GM19238 (cell line): ENCODE results near the gene SRGAP3.

Experiments used
- DNase-seq: peaks from one replicate; pipeline ENCODE4 v3.0.0; 2011; ENCODE audit warnings: low spot score; ENCODE audit not compliant: insufficient read length

Gene SRGAP3

GRCh38 chr3:9175421-9175820, 74.0 kb downstream of the SRGAP3 start:
- DNase-seq: no peak

- no peak for DNase-seq
These were observed 76.0 kb downstream of the SRGAP3 start for GRCh38 chr3:9173445-9173844.

GRCh38 chr3:9172851-9173321, 76.6 kb downstream of the SRGAP3 start:
- no peak for DNase-seq

- DNase-seq: no peak
These were observed 78.6 kb downstream of the SRGAP3 start for GRCh38 chr3:9170851-9171160.

GRCh38 chr3:9169956-9170850, 79.2 kb downstream of the SRGAP3 start:
- no peak for DNase-seq

GRCh38 chr3:9169326-9169725, 80.1 kb downstream of the SRGAP3 start:
- DNase-seq: no peak

GRCh38 chr3:9168241-9168741, 81.2 kb downstream of the SRGAP3 start:
- DNase-seq: peak; percentile 84

- DNase-seq: no peak
These were observed 82.2 kb downstream of the SRGAP3 start for GRCh38 chr3:9167222-9167621.

GRCh38 chr3:9165421-9165820, 84.0 kb downstream of the SRGAP3 start:
- no peak for DNase-seq

- DNase-seq: no peak
These were observed 86.2 kb downstream of the SRGAP3 start for GRCh38 chr3:9163289-9163688.

GRCh38 chr3:9161811-9162210, 87.6 kb downstream of the SRGAP3 start:
- DNase-seq: no peak

- DNase-seq: no peak
These were observed 88.1 kb downstream of the SRGAP3 start for GRCh38 chr3:9161298-9161697.

- no peak for DNase-seq
These were observed 90.4 kb downstream of the SRGAP3 start for GRCh38 chr3:9158865-9159630.

- DNase-seq: no peak
These were observed 91.6 kb downstream of the SRGAP3 start for GRCh38 chr3:9157651-9158362.

- DNase-seq: no peak
These were observed 92.8 kb downstream of the SRGAP3 start for GRCh38 chr3:9156604-9157003.

- DNase-seq: no peak
These were observed 94.4 kb downstream of the SRGAP3 start for GRCh38 chr3:9155028-9155427.

- no peak for DNase-seq
These were observed 95.4 kb downstream of the SRGAP3 start for GRCh38 chr3:9153904-9154619.

- no peak for DNase-seq
These were observed 98.2 kb downstream of the SRGAP3 start for GRCh38 chr3:9151240-9151639.

GRCh38 chr3:9149566-9149965, 99.9 kb downstream of the SRGAP3 start:
- no peak for DNase-seq

- DNase-seq: no peak
These were observed 101.6 kb downstream of the SRGAP3 start for GRCh38 chr3:9147896-9148266.

GRCh38 chr3:9147215-9147895, 102.1 kb downstream of the SRGAP3 start:
- no peak for DNase-seq
